Head of caudate nucleus (tissue), 42 donors: ENCODE results near the gene SLC22A4.
A peak's percentile ranks its signal among the peaks of the same experiment; 100 is the strongest.

ENCODE experiments used
- DNase-seq, 42 donors: peaks; one replicate each; pipeline versions ENCODE4 v3.0.0 to v3.0.0-alpha.2; 2020 to 2021; ENCODE audit warnings: mixed read lengths in 7 of 42
- intact Hi-C: fragments of 100-400 bp; cut with DNase I; formaldehyde crosslinking; loops from one replicate; pipeline ENCODE4 v1.15.0; 2022

The SLC22A4 gene

GRCh38 chr5:132294728-132295504 lies 722 bp downstream of the SLC22A4 start:
- peak in 8 of 42 donors; percentile 22 to 65 (median 44) for DNase-seq
- intact Hi-C loops, result no loop called here

- intact Hi-C loops, result no loop called here
- DNase-seq, result no peak
Measured at GRCh38 chr5:132295505-132296411, 1.6 kb downstream of the SLC22A4 start.

GRCh38 chr5:132296412-132297016 lies 2.3 kb downstream of the SLC22A4 start:
- intact Hi-C loops, result no loop called here

GRCh38 chr5:132297211-132297940 lies 3.2 kb downstream of the SLC22A4 start:
- intact Hi-C loops, result no loop called here
- DNase-seq, result no peak

More at GRCh38 chr5:132296412-132297016, 2.3 kb downstream of the SLC22A4 start:
- DNase-seq, result no peak

- DNase-seq, result no peak
- intact Hi-C loops, result no loop called here
Measured at GRCh38 chr5:132298298-132299212, 4.4 kb downstream of the SLC22A4 start.

GRCh38 chr5:132299917-132300316 lies 5.7 kb downstream of the SLC22A4 start:
- intact Hi-C loops, result no loop called here
- no peak for DNase-seq

GRCh38 chr5:132300577-132301343 lies 6.6 kb downstream of the SLC22A4 start:
- intact Hi-C loops, result no loop called here
- DNase-seq, result no peak

GRCh38 chr5:132301344-132302271 lies 7.4 kb downstream of the SLC22A4 start:
- no peak for DNase-seq
- intact Hi-C loops, result no loop called here

- DNase-seq, result peak in 1 of 42 donors; percentile 6
- intact Hi-C loops, result no loop called here
Measured at GRCh38 chr5:132302413-132302812, 8.2 kb downstream of the SLC22A4 start.

- peak in 10 of 42 donors; percentile 5 to 63 (median 38) for DNase-seq
- intact Hi-C loops, result no loop called here
Measured at GRCh38 chr5:132303589-132303988, 9.4 kb downstream of the SLC22A4 start.

GRCh38 chr5:132305420-132305819 lies 11.2 kb downstream of the SLC22A4 start:
- DNase-seq, result no peak
- intact Hi-C loops, result no loop called here

GRCh38 chr5:132308701-132309100 lies 14.5 kb downstream of the SLC22A4 start:
- DNase-seq, result no peak
- intact Hi-C loops, result no loop called here

- intact Hi-C loops, result no loop called here
Measured at GRCh38 chr5:132309679-132310078, 15.5 kb downstream of the SLC22A4 start.

GRCh38 chr5:132310141-132310834 lies 16.1 kb downstream of the SLC22A4 start:
- intact Hi-C loops, result no loop called here
- peak in 23 of 42 donors; percentile 15 to 63 (median 34) for DNase-seq

More at GRCh38 chr5:132309679-132310078, 15.5 kb downstream of the SLC22A4 start:
- DNase-seq, result no peak

- no peak for DNase-seq
- intact Hi-C loops, result no loop called here
Measured at GRCh38 chr5:132313366-132313765, 19.2 kb downstream of the SLC22A4 start.
